HEK293T (cell line): ENCODE results near the gene CDT1.

Experiments
- CTCF ChIA-PET: fragments of 350-600 bp; formaldehyde crosslinking; extraction: SDS; loops from one replicate; lab custom pipeline; 2021; ENCODE audit warnings: antibody characterized with exemption, inconsistent platforms; lab: Yijun Ruan, JAX
- POLR2A ChIA-PET: fragments of 350-600 bp; formaldehyde crosslinking; extraction: SDS; loops from one replicate; lab custom pipeline; 2020; ENCODE audit warnings: antibody characterized with exemption, inconsistent platforms; lab: Yijun Ruan, JAX
- DNase-seq: peaks from one replicate; pipeline ENCODE4 v3.0.0; 2012; ENCODE audit warnings: mixed read lengths; ENCODE audit errors: extremely low spot score
- ARNT ChIP-seq: fragments of 450-650 bp; IDR thresholded peaks from 2 replicates; pipeline ENCODE4 v1.6.1; 2017; ENCODE audit warnings: mild to moderate bottlenecking
- BHLHE40 ChIP-seq: fragments of 450-650 bp; IDR thresholded peaks from 2 replicates; pipeline ENCODE4 v1.6.1; 2016; ENCODE audit warnings: mild to moderate bottlenecking, moderate library complexity, borderline replicate concordance
- CTBP1 ChIP-seq: fragments of 450-650 bp; IDR thresholded peaks from 2 replicates; pipeline ENCODE4 v1.6.1; 2016; ENCODE audit warnings: borderline replicate concordance
- ELF4 ChIP-seq: fragments of 450-650 bp; IDR thresholded peaks from 2 replicates; pipeline ENCODE4 v1.6.1; 2017; ENCODE audit warnings: antibody characterized with exemption
- FOXA1 ChIP-seq: fragments of 450-650 bp; IDR thresholded peaks from 2 replicates; pipeline ENCODE4 v1.6.1; 2016; ENCODE audit warnings: mild to moderate bottlenecking
- FOXK2 ChIP-seq: fragments of 450-650 bp; IDR thresholded peaks from 2 replicates; pipeline ENCODE4 v1.6.1; 2016; ENCODE audit warnings: mild to moderate bottlenecking
- FOXM1 ChIP-seq: fragments of 450-650 bp; IDR thresholded peaks from 2 replicates; pipeline ENCODE4 v1.6.1; 2017; ENCODE audit warnings: mild to moderate bottlenecking, borderline replicate concordance
- HDGF ChIP-seq: fragments of 450-650 bp; IDR thresholded peaks from 2 replicates; pipeline ENCODE4 v1.6.1; 2017; ENCODE audit warnings: antibody characterized with exemption, borderline replicate concordance
- L3MBTL2 ChIP-seq: fragments of 450-650 bp; conservative IDR thresholded peaks from 2 replicates; pipeline ENCODE4 v1.6.1; 2016; ENCODE audit warnings: mild to moderate bottlenecking
- LEF1 ChIP-seq: fragments of 450-650 bp; IDR thresholded peaks from 2 replicates; pipeline ENCODE4 v1.6.1; 2017; ENCODE audit warnings: mild to moderate bottlenecking, borderline replicate concordance
- NFRKB ChIP-seq: fragments of 450-650 bp; IDR thresholded peaks from 2 replicates; pipeline ENCODE4 v1.6.1; 2016; ENCODE audit warnings: mild to moderate bottlenecking, moderate library complexity
- PKNOX1 ChIP-seq: fragments of 450-650 bp; IDR thresholded peaks from 2 replicates; pipeline ENCODE4 v1.6.1; 2016
- SP1 ChIP-seq: fragments of 450-650 bp; IDR thresholded peaks from 2 replicates; pipeline ENCODE4 v1.6.1; 2017
- SUZ12 ChIP-seq: fragments of 450-650 bp; IDR thresholded peaks from 2 replicates; pipeline ENCODE4 v1.6.1; 2016; ENCODE audit warnings: mild to moderate bottlenecking
- TARDBP ChIP-seq: fragments of 450-650 bp; IDR thresholded peaks from 2 replicates; pipeline ENCODE4 v1.6.1; 2016
- ZNF384 ChIP-seq: fragments of 450-650 bp; IDR thresholded peaks from 2 replicates; pipeline ENCODE4 v1.6.1; 2016

CDT1 gene

DNA sequence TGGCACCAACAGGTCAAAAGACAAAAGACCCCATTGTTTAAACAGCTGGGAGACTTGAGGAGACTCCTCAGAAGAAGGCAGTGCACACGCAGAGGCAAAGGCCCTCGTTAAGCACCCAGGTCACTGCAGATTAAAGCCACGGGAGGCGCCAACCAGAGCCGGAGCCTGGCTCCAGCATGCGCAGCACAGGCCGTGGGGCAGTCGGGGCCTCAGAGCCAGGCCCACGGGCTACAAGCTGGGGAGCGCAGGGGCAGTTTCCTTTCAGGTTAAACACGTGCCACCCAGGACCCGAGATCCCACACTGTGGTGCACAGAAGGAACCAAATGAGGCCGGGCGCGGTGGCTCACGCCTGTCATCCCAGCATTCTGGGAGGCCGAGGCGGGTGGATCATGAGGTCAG, 27.8 kb upstream of the CDT1 start:
- no peak for DNase-seq
- no peak for TF ChIP-seq L3MBTL2
- no peak for TF ChIP-seq FOXK2
- TF ChIP-seq HDGF = no peak
- TF ChIP-seq SUZ12 = no peak
- TF ChIP-seq TARDBP = no peak
- TF ChIP-seq PKNOX1 = no peak
- no peak for TF ChIP-seq LEF1
- no peak for TF ChIP-seq FOXA1
- TF ChIP-seq ZNF384 = no peak
- no peak for TF ChIP-seq ELF4
- no peak for TF ChIP-seq SP1
- TF ChIP-seq NFRKB = no peak
- TF ChIP-seq FOXM1 = no peak
- no peak for TF ChIP-seq ARNT
- TF ChIP-seq BHLHE40 = no peak
- TF ChIP-seq CTBP1 = no peak
- CTCF ChIA-PET = no interaction called here
- POLR2A ChIA-PET = no interaction called here

DNA sequence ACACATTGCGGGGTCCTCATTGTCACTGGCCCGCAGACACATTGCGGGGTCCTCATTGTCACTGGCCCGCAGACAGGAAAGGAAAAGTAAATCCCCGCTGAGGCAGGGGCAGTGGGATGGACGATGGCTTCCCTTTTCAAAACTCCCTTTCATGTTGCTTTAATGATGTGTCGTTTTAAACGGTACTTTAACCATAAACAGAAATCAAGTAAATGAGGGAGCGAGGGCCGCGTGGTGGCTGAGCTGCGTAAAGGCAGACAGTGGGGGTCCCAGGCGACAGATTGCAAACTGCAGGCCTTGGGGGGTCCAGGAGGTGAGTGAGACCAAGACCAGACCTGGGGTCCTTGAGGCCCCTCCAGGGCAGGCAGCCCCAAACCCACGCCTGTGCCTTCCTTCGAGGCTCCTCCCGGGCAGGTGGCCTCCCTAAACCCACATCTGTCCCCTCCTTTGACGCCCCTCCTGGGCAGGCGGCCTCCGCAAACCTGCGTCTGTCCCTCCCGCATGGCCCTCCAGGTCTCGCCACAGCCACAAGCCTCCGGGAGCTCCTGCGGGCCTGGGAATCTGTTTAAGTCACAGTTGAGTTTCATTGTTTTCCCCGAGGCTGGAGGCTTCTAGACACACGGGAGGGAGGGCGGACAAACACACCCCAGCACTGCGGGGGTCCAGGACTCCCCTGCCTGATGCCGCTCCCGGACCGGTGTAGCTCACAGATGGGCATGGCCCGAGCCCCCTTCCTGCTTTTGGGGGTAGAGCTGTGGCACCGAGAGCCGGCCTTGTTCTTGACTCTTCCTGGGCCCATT, 25.9 kb upstream of the CDT1 start:
- POLR2A ChIA-PET = interaction anchor here (0.6 to 1.4 kb wide), 2 partner anchors 21 to 115 kb away, joined by 3 to 5 read pairs; partner anchors contain the start of gene MVD
- CTCF ChIA-PET = interaction anchor here (0.7 kb wide), 1 partner anchor 34 kb away, joined by 4 read pairs; no protein-coding TSS in a partner anchor

DNA sequence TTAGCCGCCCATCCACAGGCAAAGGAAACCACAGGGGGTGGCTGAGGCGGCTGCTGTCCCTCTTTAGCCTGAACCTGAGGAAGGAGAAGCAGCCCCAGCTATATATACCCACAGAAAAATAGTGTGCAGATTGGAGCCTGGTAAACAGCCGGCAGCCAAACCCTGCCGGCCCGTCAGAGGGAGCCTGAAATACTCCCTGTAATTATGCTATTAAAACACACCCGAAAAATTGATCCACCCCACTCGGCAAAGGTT, 25.4 kb upstream of the CDT1 start:
- ChIA-PET POLR2A (interaction anchor here (1.4 kb wide), 1 partner anchor 21 kb away, joined by 5 read pairs; no protein-coding TSS in a partner anchor), CTCF (no interaction called here)
- no peak for TF ChIP-seq FOXA1
- no peak for TF ChIP-seq ELF4
- no peak for TF ChIP-seq NFRKB
- TF ChIP-seq BHLHE40 = no peak
- TF ChIP-seq LEF1 = no peak
- TF ChIP-seq TARDBP = no peak
- TF ChIP-seq FOXM1 = no peak
- TF ChIP-seq SP1 = no peak
- no peak for TF ChIP-seq PKNOX1
- TF ChIP-seq SUZ12 = no peak
- no peak for TF ChIP-seq FOXK2
- TF ChIP-seq HDGF = no peak
- no peak for TF ChIP-seq ARNT
- TF ChIP-seq ZNF384 = no peak
- no peak for TF ChIP-seq CTBP1
- TF ChIP-seq L3MBTL2 = no peak
- DNase-seq = no peak

More for the DNA sequence above, 25.9 kb upstream of the CDT1 start:
- TF ChIP-seq L3MBTL2 (peak; percentile 68), LEF1 (no peak)
- DNase-seq = no peak

DNA sequence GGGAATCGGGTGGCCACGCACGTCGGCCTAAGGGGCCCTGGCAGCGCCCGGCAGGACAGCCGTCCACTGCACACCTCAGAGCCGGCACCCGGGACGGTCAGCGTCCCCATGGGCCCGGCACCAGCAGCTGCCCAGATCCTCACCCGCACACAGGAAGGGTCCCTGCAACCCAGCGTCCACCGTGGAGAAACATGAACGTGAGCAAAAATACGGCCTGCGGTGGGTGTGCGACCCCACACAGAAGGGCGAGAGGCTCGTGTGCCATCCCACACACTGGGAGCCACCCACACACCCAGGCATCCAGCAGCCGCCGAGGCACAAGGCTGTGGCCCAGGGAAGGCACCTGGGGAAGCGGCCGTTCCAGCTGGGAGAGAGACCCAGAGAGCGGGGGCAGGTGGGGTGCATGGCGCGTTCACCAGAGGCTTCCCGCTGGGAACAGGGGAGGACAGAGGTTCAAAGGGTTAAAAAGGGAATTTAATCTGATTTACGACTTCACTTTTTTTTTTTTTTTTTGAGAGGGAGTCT, 25.0 kb upstream of the CDT1 start:
- ChIA-PET POLR2A (interaction anchor here (1.4 kb wide), 1 partner anchor 21 kb away, joined by 5 read pairs; no protein-coding TSS in a partner anchor), CTCF (no interaction called here)
- TF ChIP-seq FOXK2 (no peak), LEF1 (no peak), FOXM1 (no peak), PKNOX1 (no peak), SP1 (no peak), ZNF384 (peak; percentile 80)
- no peak for DNase-seq

DNA sequence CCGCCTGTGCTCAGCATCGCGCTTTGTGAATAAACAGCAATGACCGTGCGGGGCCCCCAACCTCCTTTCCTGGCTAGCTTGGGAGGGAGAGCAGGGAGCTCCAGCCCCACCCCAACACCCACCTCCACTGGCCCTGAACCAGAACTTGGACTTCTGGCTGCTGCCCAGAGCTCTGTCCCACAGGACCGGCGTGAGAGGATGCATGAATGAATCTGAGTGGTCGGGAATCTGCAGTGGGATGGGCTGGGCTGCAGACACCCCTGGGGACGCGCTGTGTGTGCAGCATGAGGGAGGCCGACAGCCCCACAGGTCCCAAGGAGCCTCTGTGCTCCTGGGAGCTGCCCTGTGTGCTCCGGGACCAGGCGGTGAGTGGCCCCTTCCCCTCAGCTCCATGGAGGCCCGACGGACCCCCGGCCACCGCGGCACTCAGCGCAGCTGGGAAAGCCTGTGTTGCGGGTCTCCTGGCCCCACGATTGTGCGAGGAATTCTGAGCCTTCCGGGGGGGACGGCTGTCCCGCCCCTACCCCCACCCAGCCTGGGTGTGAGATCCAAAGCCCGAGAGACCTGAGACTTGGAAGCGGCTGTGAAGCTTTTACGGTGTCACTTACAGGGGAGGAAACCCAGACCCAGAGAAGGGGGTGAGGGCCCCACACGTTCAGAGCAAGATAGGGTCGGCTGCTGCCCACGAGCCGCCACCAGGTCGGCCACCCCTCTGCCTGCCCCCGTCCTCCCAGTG, 24.0 kb upstream of the CDT1 start:
- no peak for TF ChIP-seq CTBP1
- TF ChIP-seq L3MBTL2 = no peak
- no peak for TF ChIP-seq ELF4
- TF ChIP-seq FOXA1 = no peak
- no peak for TF ChIP-seq TARDBP
- no peak for TF ChIP-seq SUZ12
- no peak for TF ChIP-seq SP1
- no peak for TF ChIP-seq FOXK2
- TF ChIP-seq NFRKB = no peak
- TF ChIP-seq ZNF384 = no peak
- no peak for TF ChIP-seq FOXM1
- no peak for TF ChIP-seq BHLHE40
- TF ChIP-seq HDGF = no peak
- no peak for TF ChIP-seq ARNT
- TF ChIP-seq PKNOX1 = no peak
- TF ChIP-seq LEF1 = no peak
- POLR2A ChIA-PET = interaction anchor here (0.7 to 2.9 kb wide), 4 partner anchors 13 to 29 kb away, joined by 3 to 22 read pairs (median 4); no protein-coding TSS in a partner anchor
- DNase-seq = no peak
- CTCF ChIA-PET = interaction anchor here (1.4 kb wide), 1 partner anchor 36 kb away, joined by 4 read pairs; no protein-coding TSS in a partner anchor
